ENCODE data around the gene TMC7.

TMC7 gene

GRCh38 chr16:19110537-19111360 is 127.0 kb downstream of the TMC7 start:
- no peak for DNase-seq

GRCh38 chr16:19112099-19112407 is 128.3 kb downstream of the TMC7 start:
- no peak for DNase-seq
